Adipose tissue (tissue), 3 donors: ENCODE measurements around the gene ULK4. TPM values are rescaled to one million over a fixed set of nuclear protein-coding genes. Genes with fewer than 3 reads are reported as not detected.

Source experiments
- H3K27ac ChIP-seq: one replicate; pipeline ENCODE4 v1.5.1; 2013; ENCODE audit warnings: low read depth, low read length
- WGBS, 3 donors: extraction: QIAGEN DNeasy Blood & Tissue Kit; methylation state at CpG; one replicate each; pipeline ENCODE4 v1.1.7; 2013; 5-methylcytosine and 5-hydroxymethylcytosine counted together
- polyA plus RNA-seq, 3 donors: library from polyadenylated mRNA; stranded (reverse); fragments of 200-250 nt; gene quantifications; one replicate each; pipeline ENCODE4 v1.2.3, GENCODE V29; 2013
- donor health status: healthy with polysubstance abuse.
- donor health status: Bipolar disorder and iron deficiency.
- donor health status: healthy.

Gene ULK4
- polyA plus RNA-seq, 3 donors = 0.45 to 1.9 (median 1.8) TPM

GRCh38 chr3:41198950-41199865 is 762.7 kb downstream of the ULK4 start, which contains the start of gene CTNNB1:
Gene CTNNB1 (plus strand): TSS chr3:41199505. CDS start chr3:41224069, 24,564 bp downstream.
- peak within 1 kb of the TSS; percentile 85 for H3K27ac ChIP-seq
- whole genome bisulfite sequencing, 3 donors = 0 to 1% (median 1%) methylated on average over 64 to 112 of the region's 112 CpGs

DNA sequence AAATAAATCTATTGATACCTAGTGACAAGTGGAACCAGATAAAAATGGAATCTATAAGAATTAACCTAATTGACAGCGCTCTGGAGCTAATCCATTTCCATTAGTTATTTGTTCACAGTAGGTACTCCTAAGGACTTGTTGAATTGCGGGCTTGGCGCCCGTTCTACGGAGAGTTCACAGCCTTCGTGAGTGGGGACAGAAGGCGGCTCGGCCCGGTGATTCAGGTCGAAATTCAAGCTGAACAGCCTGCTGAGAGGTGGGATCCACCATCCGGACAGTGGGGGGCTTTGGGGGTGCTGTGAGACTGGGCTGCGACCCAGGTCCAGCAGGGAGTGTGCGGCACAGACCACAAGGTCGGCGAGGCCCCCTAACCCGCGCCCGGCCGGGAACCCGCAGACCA is 763.4 kb downstream of the ULK4 start:
- 7 to 10% (median 9%) methylated on average over 20 of the region's 20 CpGs for WGBS, 3 donors
- H3K27ac ChIP-seq = peak overlapping the region; percentile 34

DNA sequence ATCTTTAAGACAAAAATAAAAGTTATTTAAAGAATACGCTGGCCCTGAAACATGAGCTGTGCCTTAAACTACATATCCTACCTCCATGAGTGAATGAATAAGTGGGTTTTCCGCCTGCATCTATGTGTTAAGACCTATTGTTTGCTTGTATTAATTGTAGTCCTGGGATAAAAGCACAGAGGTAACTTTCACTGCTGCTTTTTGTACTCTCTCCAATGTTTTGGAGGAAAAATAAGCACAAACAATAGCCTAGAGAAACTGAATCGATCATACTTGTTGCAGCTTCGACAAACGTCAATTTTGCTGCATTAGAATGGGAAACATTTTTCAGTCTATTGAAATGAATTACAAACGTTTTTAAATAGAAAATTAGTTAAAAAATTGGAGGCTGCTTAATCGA is 763.9 kb downstream of the ULK4 start:
- WGBS, 3 donors = 75 to 78% (median 76%) methylated on average over 7 of the region's 7 CpGs
- H3K27ac ChIP-seq = no peak overlapping the region

Other genes with a start within 250 kb of the ULK4 start
- gene TRAK1, start 129.3 kb upstream of the ULK4 start, polyA plus RNA-seq = 10 to 100 TPM in 2 of 3 donors, 1 to 10 TPM in 1; 6.8 to 16.7 (median 10.5) TPM